Activated naive CD4-positive, alpha-beta T cell treated with anti-CD3 and anti-CD28 coated beads, Interleukin-2, amount 50 U/mL, for 24 hours (primary cell): ENCODE data around the gene KCNT1.

Source experiments
- H3K27ac Mint-ChIP-seq: one replicate; pipeline ENCODE4 v1.8.0; 2021; ENCODE audit warnings: mild to moderate bottlenecking, mixed read lengths
- H3K27me3 Mint-ChIP-seq: one replicate; pipeline ENCODE4 v1.8.0; 2021; ENCODE audit warnings: mixed read lengths
- H3K36me3 Mint-ChIP-seq: one replicate; pipeline ENCODE4 v1.8.0; 2021; ENCODE audit warnings: mixed read lengths
- H3K4me1 Mint-ChIP-seq: one replicate; pipeline ENCODE4 v1.8.0; 2021; ENCODE audit warnings: mixed read lengths
- H3K4me3 Mint-ChIP-seq: one replicate; pipeline ENCODE4 v1.8.0; 2021; ENCODE audit warnings: mild to moderate bottlenecking, mixed read lengths
- H3K9me3 Mint-ChIP-seq: one replicate; pipeline ENCODE4 v1.8.0; 2021; ENCODE audit warnings: mixed read lengths

KCNT1 gene

DNA sequence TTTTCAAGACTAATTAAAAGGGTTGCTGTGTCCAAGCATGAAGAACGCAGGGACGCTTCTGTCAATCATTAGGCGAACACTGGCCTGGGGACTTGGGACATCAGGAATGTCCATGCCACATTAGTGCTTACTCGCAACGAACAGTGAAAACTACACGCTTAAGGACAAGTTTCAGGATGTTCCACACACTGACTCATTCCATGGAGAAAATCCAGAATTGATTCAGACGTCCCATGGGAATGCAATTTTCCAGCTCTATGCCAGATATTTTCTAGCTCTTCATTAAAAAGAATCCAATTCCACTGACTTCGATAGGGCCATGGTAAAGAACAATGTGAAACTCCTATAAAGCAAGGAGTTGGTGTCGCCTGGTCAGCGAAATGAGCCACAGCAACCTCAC lies 107.2 kb downstream of the KCNT1 start:
- H3K27me3 Mint-ChIP-seq: no peaks in the 10 kb centered on the region
- peaks cover 4% of the 10 kb centered on the region for H3K4me1 Mint-ChIP-seq
- H3K4me3 Mint-ChIP-seq: no peak overlapping the region
- no peak overlapping the region for H3K27ac Mint-ChIP-seq
- H3K9me3 Mint-ChIP-seq: no peaks in the 10 kb centered on the region
- H3K36me3 Mint-ChIP-seq: peaks cover 12% of the 10 kb centered on the region

DNA sequence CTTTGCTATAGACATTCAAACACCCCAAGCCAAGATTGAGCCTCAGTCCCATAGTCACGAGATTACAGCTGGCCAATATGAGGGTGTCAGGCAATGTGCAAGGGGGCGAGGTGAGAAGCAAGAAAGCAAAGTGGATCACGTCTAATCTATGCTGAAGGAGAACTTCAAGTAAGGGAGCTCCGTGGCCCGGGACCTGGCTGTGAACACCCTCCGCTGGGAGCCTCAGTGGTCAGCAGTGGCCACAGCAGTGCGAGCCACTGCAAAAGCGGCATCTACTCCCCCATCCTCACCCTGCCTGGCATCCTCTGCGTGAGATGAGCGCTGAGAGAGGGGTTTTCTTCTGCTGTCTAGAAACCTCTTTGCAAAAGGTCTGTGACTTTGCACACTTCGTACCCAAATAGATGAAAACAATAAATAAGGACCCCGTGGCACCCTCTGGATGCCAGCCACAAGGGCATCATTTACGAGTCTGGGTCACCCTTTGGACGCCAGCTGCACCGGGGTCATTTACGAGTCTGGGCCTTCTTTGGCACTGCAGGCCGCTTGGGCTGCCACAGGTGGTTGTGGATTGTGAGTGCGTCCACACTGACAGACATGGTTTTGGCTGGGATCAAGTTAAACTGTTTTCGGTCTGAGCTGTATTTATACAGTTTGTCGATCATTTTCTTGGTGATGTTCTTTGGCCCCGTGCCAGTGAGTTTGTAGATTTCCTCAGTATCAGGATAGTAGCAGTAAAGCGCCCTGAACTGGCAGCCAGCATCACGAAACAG lies 109.0 kb downstream of the KCNT1 start:
- Mint-ChIP-seq H3K4me3 (no peak overlapping the region), H3K36me3 (peaks cover 15% of the 10 kb centered on the region), H3K27ac (no peak overlapping the region), H3K9me3 (no peaks in the 10 kb centered on the region), H3K27me3 (no peaks in the 10 kb centered on the region), H3K4me1 (peaks cover 2% of the 10 kb centered on the region)

DNA sequence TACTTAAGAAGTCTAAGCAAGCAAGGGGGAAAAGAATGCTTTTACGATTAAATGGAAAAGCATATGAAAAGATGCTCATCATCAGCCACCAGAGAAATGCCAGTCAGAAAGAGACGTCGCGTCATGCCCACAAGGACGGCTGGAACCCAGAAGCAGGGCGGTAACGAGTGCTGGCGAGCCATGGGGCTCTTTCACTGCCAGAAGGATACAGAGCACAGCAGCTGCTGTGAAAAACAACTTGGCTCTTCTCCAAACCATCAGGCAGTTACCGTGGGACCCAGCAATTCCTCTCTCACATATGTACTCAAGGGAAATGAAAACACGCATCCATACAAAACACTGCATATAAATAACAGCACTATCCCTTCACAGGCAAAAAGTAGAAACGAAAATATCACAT lies 109.8 kb downstream of the KCNT1 start:
- Mint-ChIP-seq H3K9me3 (no peaks in the 10 kb centered on the region), H3K4me1 (no peaks in the 10 kb centered on the region), H3K4me3 (no peak overlapping the region), H3K27me3 (no peaks in the 10 kb centered on the region), H3K36me3 (peaks cover 17% of the 10 kb centered on the region), H3K27ac (no peak overlapping the region)

DNA sequence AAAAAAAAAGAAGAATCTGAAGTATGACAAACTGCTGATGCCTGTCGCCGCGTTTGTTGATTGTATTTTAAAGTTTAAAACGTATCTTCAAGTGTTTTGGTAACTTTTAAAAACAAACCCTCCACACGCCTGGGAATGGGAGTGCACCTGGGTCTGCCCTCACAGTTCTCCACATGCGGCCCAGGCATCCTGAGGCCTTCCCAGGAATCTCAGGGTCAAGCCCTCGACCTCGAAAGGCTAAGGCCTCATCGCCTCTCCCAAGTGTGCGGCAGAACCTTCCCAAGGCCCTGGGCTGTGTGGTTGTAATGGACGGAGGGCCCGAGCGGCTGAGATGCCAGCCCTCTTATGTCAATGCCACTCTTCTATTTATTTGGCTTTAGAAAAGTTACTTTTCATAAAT lies 111.0 kb downstream of the KCNT1 start:
- H3K4me3 Mint-ChIP-seq: no peak overlapping the region
- H3K4me1 Mint-ChIP-seq: no peaks in the 10 kb centered on the region
- H3K27ac Mint-ChIP-seq: no peak overlapping the region
- peaks cover 17% of the 10 kb centered on the region for H3K36me3 Mint-ChIP-seq
- H3K27me3 Mint-ChIP-seq: no peaks in the 10 kb centered on the region
- H3K9me3 Mint-ChIP-seq: no peaks in the 10 kb centered on the region

DNA sequence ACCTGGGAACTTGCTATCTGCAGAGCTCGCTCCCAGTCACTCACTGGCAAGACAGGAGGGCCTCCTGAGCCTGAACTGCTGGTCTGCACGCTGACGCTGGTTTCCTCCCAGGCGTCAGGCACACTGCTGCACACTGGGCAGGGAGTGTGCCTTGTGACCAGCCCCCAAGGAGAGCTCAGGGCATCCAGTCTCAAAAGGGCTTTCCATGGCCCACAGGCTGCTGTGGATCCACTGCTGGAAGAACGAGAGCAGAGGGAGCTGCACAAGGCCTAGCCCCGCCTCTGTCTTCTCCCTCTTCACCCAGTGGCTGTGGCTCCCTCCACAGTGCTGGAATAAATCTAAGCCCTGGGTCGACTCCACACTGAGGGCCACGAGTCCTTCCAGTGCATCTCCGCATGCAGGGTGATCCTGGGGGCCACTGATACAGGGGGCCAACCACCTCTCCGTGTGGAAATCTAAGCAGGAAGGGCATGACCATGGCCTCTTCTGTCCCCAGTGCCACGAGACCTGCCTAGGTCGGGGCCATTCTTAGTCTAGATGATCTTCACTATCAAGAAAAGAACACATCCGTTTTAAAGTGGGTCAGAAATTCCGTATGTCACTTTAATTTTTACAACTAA lies 111.8 kb downstream of the KCNT1 start:
- Mint-ChIP-seq H3K4me1 (no peaks in the 10 kb centered on the region), H3K9me3 (no peaks in the 10 kb centered on the region), H3K4me3 (no peak overlapping the region)

DNA sequence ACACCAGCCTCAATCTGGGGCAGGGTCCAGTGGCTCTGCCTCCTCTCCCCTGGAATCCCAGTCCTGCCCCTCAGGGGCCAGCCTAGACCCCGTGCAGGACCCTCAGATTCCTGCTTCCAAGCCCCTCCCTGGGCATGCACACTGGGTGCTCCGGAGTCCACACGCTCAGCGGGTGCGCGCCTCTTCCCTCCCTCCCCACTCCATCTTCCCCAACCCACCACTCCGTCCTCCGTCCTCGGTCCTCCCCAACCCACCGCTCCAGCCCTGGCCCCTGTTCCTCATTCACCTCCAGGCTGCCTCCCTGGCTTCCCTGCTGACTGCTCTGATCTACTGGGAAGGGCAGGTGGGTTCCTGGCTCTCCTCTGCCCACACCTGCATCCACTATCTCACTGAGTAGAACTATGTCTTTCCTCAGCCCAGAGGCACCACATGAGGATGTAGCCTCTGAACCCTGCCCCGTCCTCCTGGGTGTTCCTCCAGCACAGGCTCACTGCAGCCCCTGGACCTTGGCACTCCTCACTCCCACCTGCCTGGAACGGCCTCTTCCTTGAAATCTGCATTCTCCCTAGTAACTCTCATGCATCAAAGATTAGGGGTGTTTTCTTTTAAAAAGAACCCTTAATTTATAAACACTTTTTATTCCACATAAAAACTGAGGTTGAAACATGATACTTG lies 112.6 kb downstream of the KCNT1 start:
- Mint-ChIP-seq H3K4me3 (no peak overlapping the region), H3K36me3 (peaks cover 20% of the 10 kb centered on the region), H3K4me1 (no peaks in the 10 kb centered on the region), H3K27me3 (no peaks in the 10 kb centered on the region), H3K27ac (peak overlapping the region; percentile 41), H3K9me3 (no peaks in the 10 kb centered on the region)

More for the DNA sequence above, 111.8 kb downstream of the KCNT1 start:
- H3K36me3 Mint-ChIP-seq: peaks cover 17% of the 10 kb centered on the region
- H3K27ac Mint-ChIP-seq: no peak overlapping the region
- no peaks in the 10 kb centered on the region for H3K27me3 Mint-ChIP-seq

DNA sequence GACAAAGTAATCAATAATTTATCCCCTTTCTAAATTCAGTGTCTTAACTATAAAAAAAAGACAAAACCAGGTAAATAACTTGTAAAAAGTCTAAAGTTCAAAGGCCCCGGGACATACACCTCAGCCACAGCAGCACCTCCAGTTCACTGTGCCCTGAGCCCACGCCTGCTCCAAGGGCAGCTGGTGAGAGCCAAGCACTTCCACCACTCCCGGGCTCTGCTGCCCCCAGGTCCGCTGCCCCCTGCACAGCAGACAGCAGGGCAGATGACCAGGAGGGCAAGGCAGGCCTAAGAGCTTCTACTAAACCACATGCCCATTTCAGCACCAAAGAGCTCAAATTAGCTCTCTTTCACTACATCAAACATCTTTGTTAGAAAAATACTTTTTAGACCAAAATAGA lies 113.4 kb downstream of the KCNT1 start:
- Mint-ChIP-seq H3K4me3 (no peak overlapping the region), H3K36me3 (peaks cover 16% of the 10 kb centered on the region)

DNA sequence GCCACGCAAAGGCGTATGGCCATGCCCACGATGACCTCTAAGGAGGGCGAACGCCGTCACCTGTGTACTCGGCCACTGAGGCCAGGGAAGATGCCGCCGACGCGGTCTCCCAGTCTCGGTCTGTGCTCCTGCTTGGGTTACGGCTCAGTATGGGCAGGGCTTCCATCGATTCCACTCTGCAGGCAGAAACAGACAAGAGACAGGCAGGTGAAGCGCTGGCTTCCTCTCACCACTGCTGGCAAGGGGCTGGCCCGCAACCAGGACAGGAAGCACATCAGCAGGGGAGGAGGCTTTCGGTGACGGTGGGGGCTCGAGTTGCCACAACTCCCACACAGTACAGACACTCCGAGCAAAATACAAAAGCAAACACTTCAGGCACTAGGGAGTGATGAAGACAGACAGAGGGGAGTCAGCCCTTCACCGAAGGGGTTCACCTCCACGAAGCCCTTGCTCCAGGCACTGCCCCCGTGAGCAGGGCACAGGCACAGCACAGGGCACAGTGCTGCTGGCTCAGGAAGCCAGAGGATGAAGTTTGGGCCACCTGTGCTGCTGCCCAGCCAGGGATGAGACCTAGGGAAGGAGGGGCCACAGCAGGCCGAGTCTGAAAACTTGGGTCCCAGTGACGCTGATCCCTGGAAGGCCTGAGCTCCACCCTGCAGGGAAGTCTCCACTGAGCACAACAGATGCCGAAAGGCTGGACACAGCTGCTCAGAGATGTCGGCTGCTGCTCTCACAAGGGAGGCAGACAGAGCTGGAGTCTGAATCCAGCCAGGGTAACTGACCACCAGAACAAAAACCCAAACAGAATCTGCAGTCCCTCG lies 114.1 kb downstream of the KCNT1 start:
- no peak overlapping the region for H3K4me3 Mint-ChIP-seq
- H3K4me1 Mint-ChIP-seq: no peaks in the 10 kb centered on the region
- no peaks in the 10 kb centered on the region for H3K9me3 Mint-ChIP-seq
- H3K27me3 Mint-ChIP-seq: no peaks in the 10 kb centered on the region
- peaks cover 16% of the 10 kb centered on the region for H3K36me3 Mint-ChIP-seq
- no peak overlapping the region for H3K27ac Mint-ChIP-seq

More for the DNA sequence above, 113.4 kb downstream of the KCNT1 start:
- no peaks in the 10 kb centered on the region for H3K27me3 Mint-ChIP-seq
- no peak overlapping the region for H3K27ac Mint-ChIP-seq
- no peaks in the 10 kb centered on the region for H3K9me3 Mint-ChIP-seq
- H3K4me1 Mint-ChIP-seq: no peaks in the 10 kb centered on the region

DNA sequence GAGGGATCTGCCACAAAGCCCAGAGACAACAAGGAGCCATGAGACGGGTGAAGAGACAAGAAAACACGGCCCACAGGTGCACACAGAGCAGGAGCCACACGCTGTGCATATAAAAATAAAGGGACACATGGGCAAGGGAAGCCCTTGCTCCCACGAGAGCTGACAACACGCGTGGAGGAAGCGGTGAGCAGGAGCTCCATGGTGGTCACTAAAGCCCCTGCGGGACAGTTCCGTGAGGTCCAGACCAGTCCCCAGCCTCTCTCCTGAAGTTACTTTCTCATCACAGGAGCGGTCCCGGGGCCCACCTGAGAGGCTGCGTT lies 114.6 kb downstream of the KCNT1 start:
- Mint-ChIP-seq H3K4me1 (no peaks in the 10 kb centered on the region), H3K27ac (no peak overlapping the region), H3K9me3 (no peaks in the 10 kb centered on the region), H3K4me3 (no peak overlapping the region), H3K36me3 (peaks cover 12% of the 10 kb centered on the region), H3K27me3 (no peaks in the 10 kb centered on the region)

DNA sequence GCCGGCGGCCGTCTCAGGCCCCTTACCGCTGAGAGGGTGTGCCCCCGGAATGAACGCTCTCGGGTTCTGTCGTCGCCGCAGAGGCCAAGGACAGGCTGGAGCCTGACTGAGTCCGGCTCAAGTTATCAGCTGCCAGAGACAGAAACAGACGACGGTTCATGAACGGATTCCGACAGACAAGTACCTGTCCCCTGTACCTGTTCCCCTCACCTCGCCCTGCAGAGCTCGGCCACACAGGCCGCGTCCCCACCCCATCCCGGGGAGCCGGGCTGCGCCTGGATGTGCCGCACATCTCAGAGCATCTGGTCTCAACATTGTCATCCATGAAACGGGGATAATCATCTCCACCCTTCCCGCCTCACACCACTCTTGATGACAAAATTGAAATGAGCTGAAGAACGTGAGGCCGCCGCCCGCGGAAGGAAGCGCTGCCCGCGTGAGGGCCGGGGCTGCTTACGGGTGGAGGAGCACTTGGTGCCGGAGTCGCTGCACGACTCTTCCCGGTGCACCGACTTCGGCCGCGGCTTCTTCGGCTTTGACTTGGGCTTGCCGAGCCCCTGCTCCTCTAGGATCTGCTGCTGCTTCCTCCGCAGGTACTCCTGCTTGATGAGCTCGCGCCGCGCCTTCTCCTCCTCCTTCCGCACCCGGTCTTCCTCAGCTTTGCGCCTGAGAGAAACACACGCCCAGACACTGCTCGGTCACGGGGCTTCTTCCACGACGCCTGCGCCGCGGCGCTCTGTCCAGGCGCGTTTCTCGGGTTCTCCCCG lies 116.1 kb downstream of the KCNT1 start:
- Mint-ChIP-seq H3K36me3 (peaks cover 14% of the 10 kb centered on the region), H3K4me1 (no peaks in the 10 kb centered on the region), H3K9me3 (no peaks in the 10 kb centered on the region), H3K27ac (no peak overlapping the region), H3K27me3 (no peaks in the 10 kb centered on the region), H3K4me3 (no peak overlapping the region)

DNA sequence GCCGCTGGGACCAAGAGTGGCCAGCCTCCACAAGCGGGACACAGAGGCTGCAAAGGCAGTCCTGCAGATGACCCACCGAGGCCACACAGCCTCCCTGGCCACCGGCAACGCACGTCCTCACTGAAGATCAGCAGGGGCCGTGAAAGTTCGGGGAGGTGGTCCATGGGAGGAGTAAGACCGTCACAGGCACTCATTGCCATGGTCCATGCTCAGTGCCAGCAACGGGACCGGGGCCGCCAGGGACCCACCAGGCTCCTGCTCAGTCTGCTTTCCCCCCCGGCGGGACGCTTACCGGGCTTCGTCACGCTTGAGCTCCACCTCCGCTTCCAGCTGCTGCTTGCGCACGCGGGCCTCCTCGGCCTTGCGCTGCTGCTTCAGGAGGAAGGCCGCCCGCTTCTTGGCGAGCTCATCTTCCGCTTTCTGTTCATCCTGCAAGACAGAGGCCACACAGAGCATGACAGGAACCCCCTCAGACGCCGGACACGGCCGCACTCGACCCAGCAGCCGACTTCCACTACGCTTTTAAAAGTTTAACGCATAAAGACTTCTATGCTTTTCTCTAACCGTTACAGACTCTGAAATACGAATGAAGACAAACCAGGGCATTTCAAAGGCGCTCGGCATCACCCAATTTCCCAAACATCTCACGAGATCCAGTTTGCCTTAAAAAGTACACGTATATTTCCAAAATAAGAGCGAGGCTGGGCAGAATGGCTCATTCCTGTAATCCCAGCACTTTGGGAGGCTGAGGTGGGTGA lies 116.9 kb downstream of the KCNT1 start:
- Mint-ChIP-seq H3K27ac (no peak overlapping the region), H3K4me1 (no peaks in the 10 kb centered on the region), H3K36me3 (peaks cover 14% of the 10 kb centered on the region), H3K27me3 (no peaks in the 10 kb centered on the region), H3K4me3 (no peak overlapping the region), H3K9me3 (no peaks in the 10 kb centered on the region)

DNA sequence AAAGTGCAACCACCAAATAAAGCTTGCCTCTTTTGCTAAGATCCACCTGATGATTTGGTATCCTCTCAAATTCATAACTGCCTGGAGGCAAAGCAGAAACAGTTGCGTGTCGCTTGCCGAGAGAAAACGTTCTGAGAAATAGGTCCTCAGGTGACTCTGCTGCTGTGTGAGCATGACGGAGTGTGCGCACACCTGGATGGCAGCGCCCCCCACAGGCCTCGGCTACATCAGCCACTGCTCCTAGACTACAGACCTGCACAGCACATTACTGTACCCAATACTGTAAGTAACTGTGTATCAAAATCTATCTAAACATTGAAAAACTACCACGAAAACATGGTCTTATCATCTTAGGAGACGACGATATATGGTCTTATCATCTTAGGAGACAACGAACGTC lies 117.9 kb downstream of the KCNT1 start:
- Mint-ChIP-seq H3K9me3 (no peaks in the 10 kb centered on the region), H3K27me3 (no peaks in the 10 kb centered on the region), H3K4me3 (no peak overlapping the region), H3K4me1 (no peaks in the 10 kb centered on the region), H3K36me3 (peaks cover 10% of the 10 kb centered on the region), H3K27ac (no peak overlapping the region)

DNA sequence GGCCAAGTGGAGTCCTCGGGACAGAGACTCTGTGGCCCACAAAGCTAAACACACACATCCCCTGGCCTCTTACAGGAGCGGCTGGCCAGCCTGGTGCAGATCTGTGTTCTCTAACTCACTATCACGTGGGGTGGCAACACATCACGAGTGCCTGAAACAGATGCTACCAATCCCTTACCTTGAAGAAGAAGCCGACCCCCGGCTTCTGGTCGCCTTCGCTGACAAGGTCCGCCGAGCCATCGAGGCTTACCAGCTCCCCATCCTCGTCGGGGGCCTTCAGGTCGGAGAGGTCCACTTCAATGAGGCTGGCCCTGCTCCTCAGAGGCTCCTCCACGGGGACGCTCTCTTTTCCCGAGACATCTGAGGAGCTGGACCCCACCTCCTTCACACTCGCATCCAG lies 118.7 kb downstream of the KCNT1 start:
- no peaks in the 10 kb centered on the region for H3K9me3 Mint-ChIP-seq
- H3K4me1 Mint-ChIP-seq: peaks cover 4% of the 10 kb centered on the region
- H3K36me3 Mint-ChIP-seq: peaks cover 10% of the 10 kb centered on the region
- no peaks in the 10 kb centered on the region for H3K27me3 Mint-ChIP-seq
- H3K4me3 Mint-ChIP-seq: no peak overlapping the region
- no peak overlapping the region for H3K27ac Mint-ChIP-seq

DNA sequence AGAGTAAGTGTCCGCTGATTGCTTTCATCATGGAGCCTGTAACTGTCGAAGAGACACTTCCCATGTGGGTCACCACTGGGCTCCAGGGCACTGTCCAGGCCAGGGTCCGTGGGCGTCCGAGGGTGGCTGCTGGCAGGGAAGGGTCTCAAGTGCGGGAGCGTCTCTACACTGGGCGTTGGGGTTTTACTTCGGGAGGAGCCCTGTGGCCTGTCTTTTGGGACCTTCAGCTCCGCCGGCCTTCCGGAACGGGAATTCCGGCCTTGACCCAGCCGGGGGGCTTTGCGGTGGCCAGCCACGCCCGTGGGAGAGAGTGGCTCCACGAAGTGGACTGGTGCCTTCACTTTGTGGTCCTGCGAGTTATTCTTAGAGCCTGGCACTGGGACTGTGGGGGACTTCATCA lies 119.1 kb downstream of the KCNT1 start:
- Mint-ChIP-seq H3K27me3 (no peaks in the 10 kb centered on the region), H3K36me3 (peaks cover 10% of the 10 kb centered on the region), H3K4me3 (no peak overlapping the region), H3K27ac (no peak overlapping the region), H3K9me3 (no peaks in the 10 kb centered on the region), H3K4me1 (peaks cover 4% of the 10 kb centered on the region)
